Measurements from ENCODE around the gene PAN3.
A peak's percentile ranks its signal among the peaks of the same experiment; 100 is the strongest.
"Not testable (repeated sequence)": the region's sequence is repeated elsewhere in the genome, so short reads cannot be mapped to it uniquely, and the experiment has no call there.

PAN3 gene

DNA sequence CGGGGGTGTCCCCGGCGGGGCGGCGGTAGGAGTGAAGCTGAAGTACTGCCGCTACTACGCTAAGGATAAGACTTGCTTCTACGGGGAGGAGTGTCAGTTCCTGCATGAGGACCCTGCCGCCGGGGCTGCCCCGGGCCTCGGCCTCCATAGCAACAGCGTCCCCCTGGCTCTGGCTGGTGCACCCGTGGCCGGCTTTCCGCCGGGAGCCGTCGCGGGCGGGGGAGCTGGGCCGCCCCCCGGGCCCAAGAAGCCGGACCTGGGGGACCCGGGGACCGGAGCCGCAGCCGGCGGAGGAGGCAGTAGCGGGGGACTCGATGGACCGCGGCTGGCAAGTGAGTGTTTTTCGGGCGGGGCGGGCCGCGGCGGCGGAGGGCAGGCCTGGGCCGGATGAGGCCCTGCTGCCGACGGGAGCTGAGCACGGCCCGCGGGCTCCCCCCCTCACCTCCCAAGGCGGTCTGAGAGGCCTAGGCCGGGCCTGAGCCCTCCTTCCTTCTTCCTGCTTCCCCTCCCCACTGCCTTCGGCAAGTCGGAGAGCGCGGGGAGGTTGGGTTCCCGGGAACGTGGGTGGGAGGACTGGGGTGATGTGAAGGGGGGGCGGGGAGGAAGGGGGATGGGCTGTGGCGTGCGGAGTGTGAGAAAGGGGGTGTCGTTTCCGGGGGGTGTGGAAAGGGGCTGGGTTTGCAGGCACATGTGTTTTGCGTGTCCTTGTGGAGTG is 568 bp downstream of the PAN3 start:
- DNase-seq = peak; percentile 92

DNA sequence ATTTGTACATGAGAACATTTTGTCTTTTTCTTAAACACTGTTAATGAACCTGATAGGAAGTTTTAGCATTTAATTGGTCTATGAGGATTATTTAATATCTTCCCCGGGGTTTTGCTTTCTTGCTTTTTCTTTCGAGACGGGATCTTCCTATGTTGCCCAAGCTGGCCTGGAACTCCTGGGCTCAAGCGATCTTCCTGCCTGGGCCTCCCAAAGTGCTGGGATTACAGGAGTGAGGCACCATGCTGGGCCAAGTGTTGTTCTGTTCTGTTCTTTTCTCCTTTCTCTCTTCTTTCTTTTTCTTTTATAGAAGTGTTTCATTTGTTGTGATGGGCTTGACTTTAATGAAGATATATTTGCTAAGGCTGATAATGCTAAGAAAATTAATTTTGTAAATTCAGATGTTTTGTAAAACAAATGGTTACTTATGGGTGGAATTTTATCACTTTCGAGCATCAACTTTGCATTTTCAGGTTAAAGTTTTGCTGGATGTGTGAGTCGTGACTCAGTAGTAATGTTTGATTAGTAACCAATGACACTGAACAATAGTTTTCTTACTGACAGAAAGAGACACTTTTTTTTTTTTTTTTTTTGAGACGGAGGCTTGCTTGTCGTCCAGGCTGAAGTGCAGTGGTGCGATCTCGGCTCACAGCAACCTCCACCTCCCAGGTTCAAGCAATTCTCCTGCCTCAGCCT is 2.2 kb downstream of the PAN3 start:
- DNase-seq = no peak

DNA sequence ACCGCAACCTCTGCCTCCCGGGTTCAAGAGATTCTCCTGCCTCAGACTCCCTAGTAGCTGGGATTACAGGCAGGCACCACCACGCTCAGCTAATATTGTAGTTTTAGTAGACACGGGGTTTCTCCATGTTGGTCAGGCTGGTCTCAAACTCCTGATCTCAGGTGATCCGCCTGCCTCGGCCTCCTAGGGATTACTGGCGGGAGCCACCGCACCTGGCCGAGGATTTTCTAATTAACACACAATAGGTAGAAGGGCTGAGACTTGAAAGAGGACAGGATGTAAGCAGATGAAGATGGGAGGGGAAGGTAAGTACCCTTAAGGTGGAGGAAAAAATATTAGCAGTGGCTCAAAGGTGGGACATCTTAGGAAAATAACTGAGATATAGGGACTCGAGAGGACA is 3.2 kb downstream of the PAN3 start:
- DNase-seq = not testable (repeated sequence)

- DNase-seq = no peak
Observed at GRCh38 chr13:28145049-28145448, 6.7 kb downstream of the PAN3 start.

DNA sequence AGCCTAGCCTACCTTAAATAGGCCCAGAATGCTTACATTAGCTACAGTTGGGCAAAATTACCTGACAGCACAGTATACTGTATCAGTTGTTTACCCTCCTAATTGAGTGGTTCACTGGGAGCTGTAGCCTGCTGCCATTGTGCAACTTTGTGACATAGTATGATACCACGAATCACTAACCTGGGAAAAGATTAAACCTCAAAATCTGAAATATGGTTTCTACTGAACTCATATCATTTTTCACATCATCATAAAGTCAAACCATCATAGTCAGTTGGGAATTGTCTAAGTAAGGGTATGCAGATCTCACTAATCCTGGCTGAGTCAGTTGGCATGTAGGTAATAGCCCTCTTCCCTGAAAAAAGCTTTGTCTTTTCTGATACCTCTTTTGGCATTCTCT is 9.2 kb downstream of the PAN3 start:
- no peak for DNase-seq

- no peak for DNase-seq
Observed at GRCh38 chr13:28159057-28159456, 20.7 kb downstream of the PAN3 start.

- no peak for DNase-seq
Observed at GRCh38 chr13:28161370-28161769, 23.0 kb downstream of the PAN3 start.

DNA sequence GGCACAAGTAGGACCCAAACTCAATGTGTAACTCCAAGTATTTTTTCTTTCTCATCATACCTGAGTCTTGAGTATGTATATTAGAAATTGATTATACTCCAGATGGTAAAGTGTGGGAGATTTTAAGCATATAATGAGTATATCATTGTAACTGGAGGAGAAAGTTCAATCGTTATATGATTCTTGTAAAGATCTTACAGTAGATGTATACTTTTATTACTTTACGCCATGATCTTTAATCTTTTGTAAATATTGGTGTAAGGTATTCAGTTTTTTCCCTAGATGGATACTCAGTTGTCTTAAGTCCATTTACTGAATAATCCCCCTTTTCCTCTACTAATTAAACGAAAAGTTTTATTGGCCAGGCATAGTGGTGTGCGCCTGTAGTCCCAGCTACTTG is 25.2 kb downstream of the PAN3 start:
- DNase-seq = no peak

DNA sequence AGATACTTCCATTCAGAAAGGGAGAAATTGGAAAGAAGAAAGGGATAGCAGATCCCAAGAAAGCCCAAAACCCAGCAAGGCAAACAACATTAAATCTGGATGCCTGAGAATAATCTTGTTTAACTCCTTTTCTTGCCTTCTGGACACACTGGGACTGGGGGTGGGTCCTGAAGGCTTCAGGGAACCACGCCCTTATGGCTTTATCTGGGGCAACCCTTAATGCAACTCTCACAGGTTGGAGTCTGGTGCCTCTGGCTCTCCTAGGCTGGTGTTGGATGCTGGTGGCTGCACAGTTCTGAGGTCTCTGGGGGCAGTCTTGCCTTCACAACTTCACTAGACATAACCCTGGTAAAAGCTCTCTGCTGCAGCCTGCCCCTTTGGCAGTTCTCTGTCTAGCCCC is 27.9 kb downstream of the PAN3 start:
- no peak for DNase-seq

DNA sequence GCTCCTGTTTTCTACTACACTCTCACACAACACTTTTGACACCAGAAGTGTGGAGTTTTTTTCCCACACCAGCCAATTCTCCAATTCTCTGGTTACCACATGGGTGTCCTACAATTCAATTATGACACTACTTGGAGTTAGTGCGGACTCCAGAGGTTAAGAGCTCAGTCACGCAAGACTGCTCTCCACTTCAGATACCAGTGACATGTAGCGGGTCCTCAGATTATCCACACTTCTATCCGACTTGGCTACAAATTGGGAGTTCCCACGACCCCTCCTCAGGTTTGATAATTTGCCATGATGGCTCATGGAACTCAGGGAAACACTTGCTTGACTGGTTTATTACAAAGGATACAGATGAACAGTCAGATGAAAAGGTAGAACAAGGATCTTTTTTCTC is 32.9 kb downstream of the PAN3 start:
- DNase-seq = no peak

GRCh38 chr13:28172947-28173346 is 34.6 kb downstream of the PAN3 start:
- DNase-seq = no peak

- no peak for DNase-seq
Observed at GRCh38 chr13:28173793-28174192, 35.4 kb downstream of the PAN3 start.

DNA sequence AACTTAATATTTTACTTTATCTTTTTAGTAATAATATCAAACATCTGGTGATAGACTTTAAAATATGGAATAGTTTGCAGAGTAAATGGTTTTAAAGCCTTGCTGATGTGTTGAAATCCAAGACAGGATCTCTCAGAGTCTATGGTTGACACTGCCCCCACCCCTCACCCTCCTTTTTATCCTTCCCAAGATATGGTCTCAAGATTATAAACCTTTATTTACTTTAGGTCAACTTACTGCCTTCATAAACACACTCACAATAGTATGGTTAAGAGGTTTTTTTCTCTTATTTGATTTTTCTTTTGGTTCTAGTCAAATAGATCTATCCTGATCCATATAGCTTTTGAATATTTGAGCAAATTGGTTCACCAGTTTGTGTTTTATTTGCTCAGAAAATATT is 39.0 kb downstream of the PAN3 start:
- DNase-seq = no peak

GRCh38 chr13:28177877-28178276 is 39.5 kb downstream of the PAN3 start:
- no peak for DNase-seq

DNA sequence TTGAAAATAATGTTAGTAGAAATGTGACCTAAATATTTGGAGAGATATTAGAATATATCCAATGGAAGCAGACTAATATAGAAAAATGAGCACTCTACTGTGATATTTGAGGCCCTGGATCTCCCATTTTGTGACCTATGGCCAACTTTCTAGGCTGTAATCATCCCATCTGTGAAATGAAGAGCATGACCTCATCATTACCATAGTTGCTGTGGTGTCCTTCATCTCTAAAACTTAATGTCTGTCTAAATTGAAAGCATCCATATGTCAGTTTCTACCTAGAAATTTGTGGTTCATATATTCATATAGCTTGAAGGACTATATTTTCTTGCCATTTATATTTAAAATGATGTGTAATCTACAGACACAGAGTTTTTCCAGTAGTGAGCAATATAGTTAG is 41.6 kb downstream of the PAN3 start:
- no peak for DNase-seq

- no peak for DNase-seq
Observed at GRCh38 chr13:28181413-28181812, 43.1 kb downstream of the PAN3 start.

DNA sequence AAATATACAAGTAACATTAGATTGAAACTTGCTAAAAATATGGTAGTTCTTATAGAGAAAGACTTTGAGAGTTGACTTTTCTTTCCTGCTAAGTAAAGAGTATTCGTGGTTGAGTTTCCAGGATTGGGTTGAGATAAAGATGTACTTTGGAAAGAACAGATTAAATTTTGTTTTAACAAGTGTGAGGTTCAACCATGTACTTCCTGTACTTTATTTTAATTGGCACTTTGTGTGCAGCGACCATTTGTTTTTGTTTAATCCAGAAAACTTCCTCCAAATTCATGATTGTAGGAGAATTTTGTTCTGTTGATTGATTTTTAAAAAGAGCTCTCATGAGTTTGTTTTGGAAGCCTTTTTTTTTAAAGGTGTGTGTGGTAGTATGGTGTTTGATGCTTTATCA is 46.9 kb downstream of the PAN3 start:
- DNase-seq = no peak

DNA sequence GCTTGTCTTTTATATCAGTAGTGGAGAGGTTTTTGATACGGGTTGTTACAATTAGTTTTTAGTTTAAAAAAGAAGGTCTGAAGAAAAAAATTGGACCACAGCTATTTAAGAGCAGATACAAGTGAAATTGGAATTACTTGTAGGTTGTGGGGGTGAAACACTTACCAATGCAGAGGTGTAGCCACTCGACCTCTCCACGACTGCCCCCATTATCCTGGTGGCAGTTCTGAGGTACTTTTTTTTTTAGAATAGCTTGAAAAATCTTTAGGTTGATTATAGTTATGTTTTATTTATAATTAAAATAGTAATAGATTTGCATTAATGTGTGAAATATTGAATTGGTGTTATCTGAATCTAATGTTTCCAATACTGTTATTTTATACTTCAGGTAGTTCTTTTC is 60.7 kb downstream of the PAN3 start:
- DNase-seq = no peak

- DNase-seq = peak; percentile 2
Observed at GRCh38 chr13:28204043-28204442, 65.7 kb downstream of the PAN3 start.

DNA sequence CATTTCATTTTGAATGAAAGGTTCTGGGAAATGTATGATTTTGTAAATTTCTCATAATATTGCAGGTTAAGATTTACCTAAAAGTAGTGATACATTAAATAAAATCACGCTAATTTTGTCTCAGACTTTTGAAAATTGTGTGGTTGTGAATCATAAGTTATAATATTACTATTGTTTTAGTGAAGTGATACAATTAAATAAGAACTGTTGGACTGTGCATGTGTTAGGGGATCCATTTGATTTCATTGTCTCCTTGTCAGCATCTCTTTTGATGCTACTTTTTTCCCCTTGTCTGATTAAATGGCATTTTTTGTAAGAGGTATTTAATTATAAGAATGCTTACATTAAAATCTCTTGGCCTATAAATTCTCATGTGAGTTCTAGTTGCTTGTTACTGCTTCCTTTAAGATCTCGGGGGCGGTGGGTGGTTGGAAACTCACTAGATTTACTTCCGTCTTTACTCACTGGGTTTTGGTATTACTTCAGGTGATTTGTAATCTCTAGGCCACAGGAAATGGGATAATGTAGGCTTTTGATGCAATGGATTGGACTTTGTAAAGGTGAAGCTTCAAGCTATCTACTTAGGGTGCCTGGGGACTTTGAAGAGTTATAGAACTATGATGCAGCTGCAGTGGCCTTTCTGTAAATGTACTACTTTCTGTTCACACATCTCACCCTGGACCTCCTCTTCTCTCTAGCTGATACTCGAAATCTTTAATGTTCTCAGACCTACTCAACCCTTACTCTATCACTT is 66.5 kb downstream of the PAN3 start:
- no peak for DNase-seq

DNA sequence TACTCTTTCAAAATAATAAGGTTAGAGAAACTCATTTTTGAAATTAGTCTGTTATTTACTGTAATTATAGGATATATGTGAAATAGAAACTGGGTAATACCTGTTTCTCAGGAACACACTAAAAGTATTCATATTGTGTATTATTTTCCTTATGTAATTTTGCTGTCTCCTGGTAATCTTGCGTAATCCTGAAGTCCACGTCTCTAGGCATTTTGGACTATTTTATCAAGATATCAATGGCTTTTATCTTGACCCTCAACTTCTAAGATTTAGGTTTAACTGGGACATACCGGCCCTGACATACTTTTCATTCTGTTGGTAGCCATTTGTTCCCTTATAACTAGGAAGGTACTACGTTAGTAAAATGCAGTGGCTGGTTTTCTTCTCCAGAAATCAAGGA is 80.3 kb downstream of the PAN3 start:
- DNase-seq = no peak

DNA sequence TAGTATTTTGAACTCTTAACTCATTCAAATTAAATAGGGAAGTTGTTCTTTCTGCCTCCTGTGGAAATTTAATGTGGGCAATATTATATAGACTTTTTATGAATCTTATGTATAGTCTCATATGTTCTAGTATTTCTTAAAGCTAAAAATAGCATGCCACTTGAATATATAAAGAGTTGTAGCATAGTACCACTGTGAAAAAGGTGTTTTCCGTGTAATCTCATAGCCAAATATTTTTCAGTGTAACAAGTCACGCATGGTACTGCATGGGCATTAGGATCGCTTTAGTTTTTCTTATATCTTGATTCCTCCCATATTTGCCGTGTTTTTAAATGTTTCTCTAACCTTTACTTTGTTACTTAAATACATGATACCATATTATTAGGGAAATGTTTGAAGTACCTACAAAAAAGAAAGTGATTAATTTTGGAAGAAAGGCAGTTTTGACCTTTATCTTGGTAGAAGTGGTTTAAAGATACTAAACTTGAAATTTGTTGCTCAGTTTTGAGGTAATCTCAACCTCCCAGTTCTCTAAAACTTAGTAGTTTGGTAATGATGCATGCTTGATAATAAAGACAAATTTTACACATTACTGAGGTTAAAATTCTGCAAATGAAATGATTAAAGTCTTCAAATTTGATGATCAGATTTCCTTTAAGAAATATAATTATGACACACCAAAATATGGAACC is 81.2 kb downstream of the PAN3 start:
- no peak for DNase-seq

GRCh38 chr13:28220166-28220565 is 81.8 kb downstream of the PAN3 start:
- no peak for DNase-seq

Measured in CD4-positive, alpha-beta T cell treated with Interleukin-10 for 1 hour (primary cell).